K562 (cell line): Measurements from ENCODE around the gene NFIB. TPM values are rescaled to one million over a fixed set of nuclear protein-coding genes. Genes with fewer than 3 reads are reported as not detected.

Experiments used
- ATAC-seq: fragments of 200-7000 bp; cut with Tn5 transposase; 3 replicates; pipeline ENCODE4 v1.9.1; 2020; ENCODE audit warnings: moderate library complexity
- BruUV-seq: library from RNA; stranded (reverse); fragments of 400-500 nt; replicated peaks from 2 replicates; lab custom pipeline; 2021; lab: Mats Ljungman, UMichigan
- CTCF ChIA-PET: fragments of 300-600 bp; formaldehyde crosslinking; extraction: SDS; loops from one replicate; lab custom pipeline; 2021; ENCODE audit warnings: low intra/inter-chr PET ratio; lab: Yijun Ruan, JAX
- POLR2A ChIA-PET: fragments of 300-600, 350-650 bp; sonication (Branson Sonifier 250); formaldehyde crosslinking; extraction: SDS; loops from one replicate; lab custom pipeline; 2021; ENCODE audit warnings: antibody characterized with exemption, inconsistent platforms; lab: Yijun Ruan, JAX
- DNase-seq, 4 experiments: peaks; one replicate each; pipeline versions ENCODE4 v3.0.0 to v3.0.0-alpha.2; 2011 to 2018; ENCODE audit warnings: low spot score in 3 of 4, mixed read lengths in 3 of 4; ENCODE audit errors: extremely low read depth in 1 of 4
- FAIRE-seq: peaks from 2 replicates; lab custom pipeline; 2011; peaks lifted over from hg19 to GRCh38; lab: Jason Lieb, UNC
- H2AFZ ChIP-seq: 2 replicates; pipeline ENCODE4 v1.6.0; 2011; ENCODE audit warnings: low read depth, low read length, control low read depth, inconsistent platforms
- H3K27ac ChIP-seq: fragments of 200-600 bp; 3 replicates; pipeline ENCODE4 v1.8.0; 2011; ENCODE audit warnings: low read depth, mild to moderate bottlenecking, control low read depth, inconsistent platforms, low read length, moderate library complexity, mixed read lengths; ENCODE audit errors: extremely low read depth
- H3K27me3 ChIP-seq, 2 experiments: fragments of 300-600 bp in 1 of 2; 2 replicates in 1 of 2; 3 replicates in 1 of 2; pipeline versions ENCODE4 v1.6.0 to v1.8.0; 2011; ENCODE audit warnings: inconsistent platforms in 2 of 2, low read length in 2 of 2, mild to moderate bottlenecking in 1 of 2, mixed read lengths in 1 of 2, moderate library complexity in 1 of 2; ENCODE audit not compliant: control insufficient read depth in 2 of 2, insufficient read depth in 2 of 2
- H3K36me3 ChIP-seq: fragments of 300-600 bp; 3 replicates; pipeline ENCODE4 v1.8.0; 2011; ENCODE audit warnings: mild to moderate bottlenecking, low read length, inconsistent platforms; ENCODE audit not compliant: control insufficient read depth, insufficient read depth
- H3K4me1 ChIP-seq, 2 experiments: fragments of 200-600 bp in 1 of 2; replicated peaks in 1 of 2; 2 replicates in 1 of 2; 3 replicates in 1 of 2; pipeline versions ENCODE4 v1.5.1 to v1.8.0; 2011; ENCODE audit warnings: inconsistent platforms in 2 of 2, low read length in 2 of 2, mild to moderate bottlenecking in 1 of 2, mixed read lengths in 1 of 2, moderate library complexity in 1 of 2; ENCODE audit not compliant: control insufficient read depth in 2 of 2, insufficient read depth in 2 of 2
- H3K4me2 ChIP-seq: 2 replicates; pipeline ENCODE4 v1.6.1; 2011; ENCODE audit warnings: low read length, control low read depth, inconsistent platforms, mixed read lengths; ENCODE audit not compliant: insufficient read depth
- H3K4me3 ChIP-seq: fragments of 200-600 bp; sonication (generic), shearing (Covaris generic); 2 replicates; pipeline ENCODE4 v1.5.1; 2016; ENCODE audit warnings: control low read depth, inconsistent platforms
- H3K79me2 ChIP-seq: fragments of 200-600 bp; 3 replicates; pipeline ENCODE4 v1.8.0; 2011; ENCODE audit warnings: low read length, inconsistent platforms; ENCODE audit not compliant: control insufficient read depth, insufficient read depth
- H3K9ac ChIP-seq, 2 experiments: 2 replicates each; pipeline versions ENCODE4 v1.6.0 to v1.6.1; 2011; ENCODE audit warnings: low read depth in 2 of 2, low read length in 2 of 2, control low read depth in 1 of 2, inconsistent platforms in 1 of 2, mild to moderate bottlenecking in 1 of 2, mixed read lengths in 1 of 2; ENCODE audit not compliant: insufficient read depth in 1 of 2
- H3K9me1 ChIP-seq: one replicate; pipeline ENCODE4 v1.6.0; 2011; ENCODE audit warnings: inconsistent platforms, mild to moderate bottlenecking, low read length, moderate library complexity; ENCODE audit not compliant: control insufficient read depth, insufficient read depth
- H3K9me3 ChIP-seq: replicated peaks from 2 replicates; pipeline ENCODE4 v1.5.1; 2011; ENCODE audit warnings: low read depth, low read length, inconsistent platforms; ENCODE audit not compliant: control insufficient read depth, insufficient read depth
- H4K20me1 ChIP-seq: replicated peaks from 2 replicates; pipeline ENCODE4 v1.6.1; 2011; ENCODE audit warnings: low read length, inconsistent platforms, mixed read lengths; ENCODE audit not compliant: control insufficient read depth, insufficient read depth
- BDP1 ChIP-seq: IDR thresholded peaks from 3 replicates; pipeline ENCODE4 v1.6.1; 2011; ENCODE audit not compliant: insufficient read length, insufficient read depth
- FOXK1 ChIP-seq: sonication (generic); formaldehyde crosslinking; IDR thresholded peaks from 2 replicates; pipeline ENCODE4 v1.8.0; 2022; ENCODE audit warnings: missing genetic modification reagents, mild to moderate bottlenecking, borderline replicate concordance
- IRF2 ChIP-seq: sonication (generic); formaldehyde crosslinking; IDR thresholded peaks from 2 replicates; pipeline ENCODE4 v1.8.1; 2022; ENCODE audit warnings: mild to moderate bottlenecking, missing genetic modification reagents
- MCM2 ChIP-seq: fragments of 450-650 bp; IDR thresholded peaks from 2 replicates; pipeline ENCODE4 v1.6.1; 2017; ENCODE audit warnings: low read depth, mild to moderate bottlenecking
- MEF2D ChIP-seq: conservative IDR thresholded peaks from 2 replicates; pipeline ENCODE4 v1.6.1; 2016; ENCODE audit warnings: low read depth, missing genetic modification characterization, missing compliant biosample characterization
- NR4A1 ChIP-seq, 2 experiments: fragments of 250-450 bp in 1 of 2; fragments of 450-650 bp in 1 of 2; sonication (Bioruptor Pico) in 1 of 2; IDR thresholded peaks; 2 replicates each; pipeline versions ENCODE4 v1.4.0 to v1.6.1; 2016 to 2020; ENCODE audit warnings: mild to moderate bottlenecking in 2 of 2, missing compliant biosample characterization in 1 of 2, missing genetic modification characterization in 1 of 2, moderate library complexity in 1 of 2
- RBM34 ChIP-seq: fragments of 200-400 bp; formaldehyde crosslinking; IDR thresholded peaks from 2 replicates; pipeline ENCODE4 v1.6.1; 2018; ENCODE audit warnings: low read length, borderline replicate concordance; ENCODE audit not compliant: insufficient read depth
- SMARCA5 ChIP-seq: fragments of 450-650 bp; IDR thresholded peaks from 2 replicates; pipeline ENCODE4 v1.6.1; 2016
- SP2 ChIP-seq: IDR thresholded peaks from 2 replicates; pipeline ENCODE4 v1.6.1; 2011; ENCODE audit warnings: mild to moderate bottlenecking, low read depth, low read length, moderate library complexity; ENCODE audit not compliant: poor library complexity, severe bottlenecking; ENCODE audit errors: extremely low read depth
- SRF ChIP-seq, 2 experiments: fragments of 250-450, 450-650 bp in 1 of 2; sonication (Bioruptor Pico) in 1 of 2; sonication (generic) in 1 of 2; formaldehyde crosslinking; IDR thresholded peaks; 2 replicates each; pipeline versions ENCODE4 v1.5.0 to v1.5.1; 2020 to 2022; ENCODE audit warnings: mild to moderate bottlenecking in 1 of 2, missing genetic modification reagents in 1 of 2
- ZFPM2 ChIP-seq: fragments of 250-450 bp; sonication (Bioruptor Pico); IDR thresholded peaks from 2 replicates; pipeline ENCODE4 v1.5.1; 2022; ENCODE audit warnings: mild to moderate bottlenecking
- ZNF431 ChIP-seq: sonication (generic); formaldehyde crosslinking; IDR thresholded peaks from 2 replicates; pipeline ENCODE4 v1.8.0; 2022; ENCODE audit warnings: mild to moderate bottlenecking, missing genetic modification reagents
- WGBS: fragments of 100-300 bp; shearing (Covaris generic); methylation state at CpG from one replicate; pipeline ENCODE4 v1.1.6; 2016; ENCODE audit warnings: low coverage, mixed read lengths; ENCODE audit not compliant: insufficient coverage; ENCODE audit errors: missing lambda C conversion rate; 5-methylcytosine and 5-hydroxymethylcytosine counted together
- in situ Hi-C: fragments of 300-500 bp; cut with MboI; formaldehyde crosslinking; loops from 4 replicates; pipeline ENCODE4 v1.15.0; 2018; ENCODE audit warnings: inconsistent platforms, mixed read lengths
- intact Hi-C: fragments of 100-400 bp; cut with micrococcal nuclease; formaldehyde crosslinking; loops from 2 replicates; pipeline ENCODE4 v1.14.2; 2022
- polyA plus RNA-seq, 8 experiments: library from polyadenylated mRNA; depleted of rRNA in 4 of 8; stranded (reverse) in 5 of 8; unstranded in 3 of 8; fragments of >200 nt; fragmentation: Nextera tagmentation in 2 of 8; fragmentation: Illumina TruSeq in 1 of 8; extraction: Ambion mirVana in 2 of 8; extraction: Trizol in 1 of 8; gene quantifications; 2 replicates each; pipeline versions ENCODE4 v1.2.1 to v1.2.3, GENCODE V29; 2011 to 2014; ENCODE audit warnings: inconsistent platforms in 1 of 8, missing spikeins in 1 of 8
- total RNA-seq, 7 experiments: library from RNA; depleted of rRNA in 6 of 7; stranded (reverse); fragments of >200 nt in 6 of 7; fragmentation: Illumina TruSeq in 2 of 7; extraction: Trizol in 2 of 7; gene quantifications; 2 replicates each; pipeline versions ENCODE4 v1.2.1 to v1.2.3, GENCODE V29; 2011 to 2021; ENCODE audit warnings: low replicate concordance in 1 of 7
- TF ChIP-seq, protein P1 (sequence below): fragments of 250-450 bp; sonication (Bioruptor Pico); IDR thresholded peaks from 2 replicates; pipeline ENCODE4 v1.8.0; 2022; ENCODE audit warnings: moderate library complexity, mild to moderate bottlenecking, inconsistent platforms
- TF ChIP-seq, protein P2 (sequence below): fragments of 450-650 bp; formaldehyde crosslinking; IDR thresholded peaks from 2 replicates; pipeline ENCODE4 v1.4.0; 2022; ENCODE audit warnings: mild to moderate bottlenecking, moderate library complexity

The NFIB gene
- total and polyA plus RNA-seq, 9 of the 15 experiments (the other 6 are each of a cell fraction or from before 2014, with no cell fraction given) = 1.2 to 3.3 (median 1.9) TPM

GRCh38 chr9:14352503-14352902 lies 38.6 kb upstream of the NFIB start:
- no peaks in the 10 kb centered on the region for H3K36me3 ChIP-seq
- no peak overlapping the region for H3K27ac ChIP-seq
- H3K9me3 ChIP-seq = no peaks in the 10 kb centered on the region
- H2AFZ ChIP-seq = no peak overlapping the region
- no peaks in the 10 kb centered on the region for H3K27me3 ChIP-seq
- ChIA-PET CTCF (interaction anchor here (1.1 kb wide), 1 partner anchor 231 kb away, joined by 6 read pairs; no protein-coding TSS in a partner anchor), POLR2A (no interaction called here)
- H3K4me2 ChIP-seq = no peak overlapping the region
- no peaks in the 10 kb centered on the region for H3K79me2 ChIP-seq
- H3K9me1 ChIP-seq = no peaks in the 10 kb centered on the region
- no peaks in the 10 kb centered on the region for H4K20me1 ChIP-seq
- BruUV-seq = no TSS peak
- H3K9ac ChIP-seq = no peak overlapping the region
- no peak for DNase-seq
- ATAC-seq = no peak
- H3K4me1 ChIP-seq = peaks cover 0 to 4% of the 10 kb centered on the region in 2 experiments; a peak in 1 of 5 replicates
- WGBS = 16% methylated on average over 2 of the region's 4 CpGs
- in situ Hi-C loops (loop anchor here (10.0 kb wide), 1 partner anchor 388 kb away; no protein-coding TSS in a partner anchor), intact Hi-C loops (loop anchor here (2.0 kb wide), 2 partner anchors 76 to 284 kb away; no protein-coding TSS in a partner anchor)
- FAIRE-seq = no peak
- H3K4me3 ChIP-seq = no peak overlapping the region
- TF ChIP-seq SRF (CRISPR knock-in tag; IDR thresholded peaks at IDR 0.05) = no peak
- no peak for TF ChIP-seq FOXK1
- TF ChIP-seq BDP1 = no peak
- TF ChIP-seq ZNF431 (CRISPR knock-in tag) = no peak
- no peak for TF ChIP-seq MCM2
- TF ChIP-seq NR4A1 (CRISPR knock-in tag; IDR thresholded peaks at IDR 0.05) = no peak
- no peak for TF ChIP-seq NR4A1 (tag; IDR thresholded peaks at IDR 0.05)
- TF ChIP-seq, protein P1, sequence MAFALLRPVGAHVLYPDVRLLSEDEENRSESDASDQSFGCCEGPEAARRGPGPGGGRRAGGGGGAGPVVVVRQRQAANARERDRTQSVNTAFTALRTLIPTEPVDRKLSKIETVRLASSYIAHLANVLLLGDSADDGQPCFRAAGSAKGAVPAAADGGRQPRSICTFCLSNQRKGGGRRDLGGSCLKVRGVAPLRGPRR (CRISPR knock-in tag) = no peak
- TF ChIP-seq IRF2 (CRISPR knock-in tag) = no peak
- TF ChIP-seq ZFPM2 = no peak
- TF ChIP-seq, protein P2, sequence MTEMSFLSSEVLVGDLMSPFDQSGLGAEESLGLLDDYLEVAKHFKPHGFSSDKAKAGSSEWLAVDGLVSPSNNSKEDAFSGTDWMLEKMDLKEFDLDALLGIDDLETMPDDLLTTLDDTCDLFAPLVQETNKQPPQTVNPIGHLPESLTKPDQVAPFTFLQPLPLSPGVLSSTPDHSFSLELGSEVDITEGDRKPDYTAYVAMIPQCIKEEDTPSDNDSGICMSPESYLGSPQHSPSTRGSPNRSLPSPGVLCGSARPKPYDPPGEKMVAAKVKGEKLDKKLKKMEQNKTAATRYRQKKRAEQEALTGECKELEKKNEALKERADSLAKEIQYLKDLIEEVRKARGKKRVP (CRISPR knock-in tag) = no peak
- TF ChIP-seq MEF2D = no peak
- no peak for TF ChIP-seq SP2
- no peak for TF ChIP-seq RBM34
- no peak for TF ChIP-seq SMARCA5
